Measurements from ENCODE around the gene ANK3.

The ANK3 gene

GRCh38 chr10:60389413-60390025, at the start of gene ANK3:
ANK3 (minus strand) TSS chr10:60389875; CDS start chr10:60389538, 337 bp downstream.
- DNase-seq, result no peak

GRCh38 chr10:60434418-60435046, 44.9 kb upstream of the ANK3 start:
- DNase-seq, result no peak

- DNase-seq, result no peak
These were observed 44.0 kb upstream of the ANK3 start for GRCh38 chr10:60433684-60434083.

- DNase-seq, result no peak
These were observed 41.3 kb upstream of the ANK3 start for GRCh38 chr10:60430836-60431597.

DNA sequence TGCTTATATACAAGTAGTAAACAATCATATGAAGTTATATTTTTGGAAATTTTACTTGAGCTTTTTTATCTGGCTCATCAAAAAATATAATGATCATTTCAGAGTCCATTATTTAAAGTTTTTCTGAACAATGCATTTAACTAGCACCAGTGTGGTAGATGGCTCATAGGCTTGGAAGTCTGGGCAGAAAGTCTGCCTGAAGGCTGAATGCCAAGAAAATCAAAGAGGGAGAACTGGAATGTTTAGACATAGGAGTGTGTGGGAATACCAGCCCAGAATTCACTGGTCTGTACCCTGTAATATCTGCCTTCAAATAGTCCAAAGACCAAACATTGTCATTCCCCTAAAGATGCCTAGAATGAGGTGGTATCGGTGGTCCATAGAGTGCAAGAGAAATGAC, 40.3 kb upstream of the ANK3 start:
- no peak for DNase-seq

DNA sequence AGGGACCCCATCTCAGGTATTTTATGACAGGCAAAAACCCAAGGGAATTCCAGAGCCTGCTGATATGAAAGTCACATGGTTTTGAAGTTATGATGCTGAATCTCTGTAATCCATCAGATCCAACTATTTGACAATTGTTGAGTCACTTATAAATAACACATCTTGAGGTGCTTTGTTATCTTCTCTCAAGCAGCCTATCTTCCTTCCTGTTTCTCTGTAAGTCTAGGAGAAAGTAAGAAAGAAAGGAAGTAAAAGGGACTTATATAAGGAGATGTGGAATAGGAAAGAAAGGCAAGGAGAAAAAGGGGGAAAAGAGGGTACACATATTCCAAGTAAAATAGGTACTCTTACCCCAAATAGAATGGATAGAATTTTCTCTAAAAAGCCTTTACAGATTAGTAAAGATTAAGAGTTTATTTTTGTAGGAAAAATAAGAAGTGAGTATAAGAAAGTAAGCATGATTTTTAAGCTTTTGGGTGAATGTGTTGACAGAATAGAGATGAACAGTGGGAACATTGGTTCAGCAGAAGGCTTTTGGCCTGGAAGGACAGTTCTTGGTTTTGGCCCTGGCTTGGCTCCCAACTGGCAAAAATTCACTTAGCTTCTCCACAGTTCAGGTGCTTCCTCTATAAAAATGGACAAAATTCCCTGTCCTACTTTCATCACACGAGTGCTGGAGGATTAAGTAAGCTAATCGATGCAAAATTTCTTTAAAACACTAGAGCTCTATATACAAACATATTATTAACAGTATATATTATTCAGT, 39.6 kb upstream of the ANK3 start:
- no peak for DNase-seq

- DNase-seq, result no peak
These were observed 38.7 kb upstream of the ANK3 start for GRCh38 chr10:60428387-60428737.

DNA sequence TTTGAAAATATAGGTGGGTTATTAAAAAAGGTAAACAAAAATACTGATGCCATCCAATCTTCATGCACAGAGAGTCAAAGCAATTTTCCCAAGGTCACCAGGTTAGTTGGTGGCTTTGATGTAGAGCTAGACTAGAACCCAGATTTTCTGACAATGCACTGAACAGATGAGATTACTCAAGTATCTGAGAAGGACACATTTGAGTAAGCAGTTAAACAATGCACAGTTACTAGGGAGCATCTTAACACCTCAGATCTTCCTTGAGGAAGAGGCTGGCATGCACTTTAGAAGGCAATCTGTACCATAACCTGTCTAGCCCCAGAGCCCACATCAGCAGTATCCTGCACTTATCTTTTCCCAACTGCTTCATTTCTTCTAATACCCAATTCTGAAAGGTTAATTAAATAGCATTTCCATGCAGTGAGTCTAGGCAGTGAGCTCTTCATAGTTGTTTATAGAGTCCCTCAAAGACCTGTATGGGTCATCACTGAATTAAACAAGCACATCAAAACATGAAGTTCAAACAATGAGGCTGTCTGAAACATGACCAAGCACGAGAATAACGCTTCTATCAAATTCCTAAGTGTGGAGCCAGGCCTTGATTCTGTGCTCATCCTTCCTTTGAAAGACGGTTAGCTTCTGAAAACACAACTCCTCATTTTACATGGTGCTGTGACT, 38.2 kb upstream of the ANK3 start:
- no peak for DNase-seq

GRCh38 chr10:60427148-60427547, 37.5 kb upstream of the ANK3 start:
- DNase-seq, result no peak

GRCh38 chr10:60426425-60426824, 36.8 kb upstream of the ANK3 start:
- no peak for DNase-seq

- DNase-seq, result no peak
These were observed 35.9 kb upstream of the ANK3 start for GRCh38 chr10:60425392-60426110.

DNA sequence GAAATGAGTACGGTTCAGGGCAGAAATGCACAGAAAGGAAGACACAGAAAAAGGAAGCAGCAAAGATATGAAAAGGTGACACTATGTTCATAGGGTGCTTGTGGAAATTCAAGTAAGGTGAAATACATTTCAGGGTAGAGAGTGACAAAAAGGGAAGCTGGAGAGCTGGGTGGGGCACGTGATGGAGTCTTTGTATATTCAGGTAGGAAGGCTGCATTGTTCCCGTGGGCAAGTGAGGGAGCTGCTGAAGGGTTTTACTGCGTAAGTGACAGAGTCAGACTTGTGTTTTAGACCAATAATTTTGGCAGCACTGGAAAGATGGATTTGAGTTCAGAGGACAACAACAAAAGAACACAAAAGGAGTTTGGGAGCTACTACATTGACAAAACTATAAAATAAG, 35.3 kb upstream of the ANK3 start:
- no peak for DNase-seq

DNA sequence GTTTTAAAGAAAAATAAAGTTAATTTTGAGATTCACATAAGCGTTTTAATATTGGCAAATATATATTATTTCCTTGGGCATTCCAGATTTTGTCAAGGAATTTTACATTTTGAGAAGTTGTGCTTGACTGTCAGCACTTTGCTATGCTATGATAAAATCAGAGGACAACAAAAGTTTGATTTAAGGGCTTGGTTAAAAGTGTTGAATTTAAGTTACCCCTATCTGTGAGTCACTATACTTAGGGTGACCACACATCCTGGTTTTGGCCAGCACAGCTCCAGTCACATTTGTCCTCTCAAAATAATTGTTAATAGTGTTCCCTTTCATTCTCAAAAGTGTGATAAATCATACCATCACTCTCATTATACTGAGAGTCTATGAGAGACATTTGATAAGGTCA, 34.2 kb upstream of the ANK3 start:
- DNase-seq, result no peak

GRCh38 chr10:60422809-60423208, 33.1 kb upstream of the ANK3 start:
- DNase-seq, result no peak

DNA sequence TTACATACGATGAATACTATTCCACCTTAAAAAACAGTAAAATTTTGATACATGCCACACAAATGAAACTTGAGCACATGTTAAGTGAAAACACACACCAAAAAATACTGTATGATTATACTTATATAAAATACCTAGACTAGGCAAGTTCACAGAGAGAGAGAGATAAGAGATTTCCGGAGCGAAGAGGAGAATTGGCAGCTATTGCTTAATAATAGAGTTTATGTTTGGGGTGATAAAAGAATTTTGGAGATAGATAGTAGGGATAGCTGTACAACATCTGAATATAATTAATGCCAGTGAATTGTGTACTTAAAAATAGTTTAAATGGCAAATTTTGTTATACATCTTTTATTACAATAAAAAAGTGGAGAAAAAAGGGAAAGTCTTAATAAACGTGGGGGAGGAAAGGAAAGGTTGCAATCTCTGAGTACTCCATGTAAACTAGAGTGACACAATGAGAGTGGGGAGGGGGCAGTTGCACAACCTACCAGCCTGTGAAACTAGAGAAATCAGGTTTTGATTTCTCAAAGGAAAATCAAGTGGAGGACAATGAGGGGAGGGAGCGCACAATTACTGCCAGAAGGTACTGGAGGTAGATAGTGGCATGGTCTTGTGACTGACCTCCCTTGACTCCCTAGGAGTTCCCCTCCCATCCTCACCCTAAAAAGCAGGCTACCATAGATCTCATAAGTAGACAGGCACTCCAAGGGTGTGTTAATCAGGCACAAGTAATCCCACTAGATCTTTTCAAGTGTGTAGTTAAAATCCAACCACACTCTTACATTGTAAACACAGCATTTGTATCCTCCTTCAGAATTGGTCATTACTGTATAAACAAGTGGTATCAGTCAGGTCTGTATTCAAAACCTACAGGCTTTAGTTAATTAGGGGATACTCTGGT, 31.6 kb upstream of the ANK3 start:
- no peak for DNase-seq

DNA sequence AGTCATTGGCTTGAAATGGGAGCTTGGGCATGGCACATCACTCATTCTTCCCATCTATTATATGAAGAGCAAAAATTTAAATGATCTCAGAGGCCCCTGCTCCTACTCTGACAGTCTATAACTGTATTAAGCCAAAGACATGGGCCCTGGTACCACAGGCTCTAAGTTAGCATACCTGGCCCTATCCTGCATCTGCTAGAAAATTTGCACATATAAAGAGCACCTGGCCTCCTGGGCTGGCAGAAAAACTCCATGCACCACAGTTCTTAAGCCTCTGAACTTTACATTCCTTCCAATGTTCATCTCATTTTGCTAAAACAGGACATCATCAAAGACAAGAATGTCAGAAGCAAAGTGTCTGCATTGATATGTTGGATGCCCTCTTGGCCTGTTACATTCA, 29.6 kb upstream of the ANK3 start:
- no peak for DNase-seq

DNA sequence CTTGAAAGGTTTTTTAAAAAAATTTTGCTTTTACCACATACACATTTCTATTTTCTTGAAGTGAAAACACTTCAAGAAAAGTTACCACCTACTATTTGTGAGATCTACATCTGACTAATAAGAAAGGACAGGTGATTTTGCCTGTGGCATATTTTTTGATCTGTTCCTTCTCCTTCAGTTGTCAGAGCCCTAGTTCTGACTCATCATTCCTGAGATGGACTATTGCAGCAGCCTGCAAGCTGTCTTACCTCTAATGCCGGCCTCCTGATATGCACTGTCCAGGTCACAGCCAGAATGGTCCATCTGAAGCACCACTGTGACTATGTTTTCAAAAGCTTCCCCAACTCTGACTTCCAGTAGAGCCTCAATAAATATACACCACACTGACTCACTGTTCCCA, 28.2 kb upstream of the ANK3 start:
- no peak for DNase-seq

DNA sequence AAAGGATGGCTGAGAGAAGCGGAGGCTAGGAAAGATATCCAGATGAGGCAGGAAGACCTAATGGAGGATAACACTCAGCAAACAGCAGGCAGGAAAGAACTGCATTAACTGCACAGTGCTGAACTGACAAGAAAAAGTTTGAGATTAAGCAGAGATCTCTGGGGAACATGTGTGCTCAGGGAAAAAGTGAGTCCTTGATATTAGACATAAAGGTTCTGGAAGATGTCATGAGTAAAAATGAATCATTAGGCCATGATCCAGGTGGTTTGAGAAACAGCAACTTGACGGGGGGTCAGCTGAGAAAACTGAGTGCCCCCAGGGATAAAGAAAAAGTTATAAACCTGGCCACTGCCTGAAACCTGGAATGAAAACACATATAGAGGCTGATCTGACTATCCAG, 27.3 kb upstream of the ANK3 start:
- DNase-seq, result no peak

GRCh38 chr10:60414877-60415585, 25.4 kb upstream of the ANK3 start:
- DNase-seq, result no peak

- no peak for DNase-seq
These were observed 24.4 kb upstream of the ANK3 start for GRCh38 chr10:60414111-60414510.

Measured in stimulated activated CD4-positive, alpha-beta T cell treated with anti-CD3 and anti-CD28 coated beads, Interleukin-2, amount 100 ng/mL, for 24 hours (primary cell).